ENCODE measurements around the gene OSBP2.
"Not testable (repeated sequence)": the region's sequence is repeated elsewhere in the genome, so short reads cannot be mapped to it uniquely, and the experiment has no call there.

OSBP2 gene

GRCh38 chr22:30721741-30722140, 27.1 kb downstream of the OSBP2 start:
- FAIRE-seq: no peak

GRCh38 chr22:30728826-30729225, 34.2 kb downstream of the OSBP2 start:
- no peak for FAIRE-seq

- no peak for FAIRE-seq
Observed at GRCh38 chr22:30731658-30732057, 37.0 kb downstream of the OSBP2 start.

GRCh38 chr22:30732426-30732825, 37.8 kb downstream of the OSBP2 start:
- no peak for FAIRE-seq

GRCh38 chr22:30733181-30733631, 38.5 kb downstream of the OSBP2 start:
- FAIRE-seq: no peak

- FAIRE-seq: not testable (repeated sequence)
Observed at GRCh38 chr22:30740007-30740406, 45.3 kb downstream of the OSBP2 start.

- not testable (repeated sequence) for FAIRE-seq
Observed at GRCh38 chr22:30740511-30740910, 45.8 kb downstream of the OSBP2 start.

- no peak for FAIRE-seq
Observed at GRCh38 chr22:30742291-30743256, 47.9 kb downstream of the OSBP2 start.

- FAIRE-seq: no peak
Observed at GRCh38 chr22:30743257-30744020, 48.8 kb downstream of the OSBP2 start.

GRCh38 chr22:30744224-30744623, 49.5 kb downstream of the OSBP2 start:
- no peak for FAIRE-seq

- no peak for FAIRE-seq
Observed at GRCh38 chr22:30747493-30747892, 52.8 kb downstream of the OSBP2 start.

GRCh38 chr22:30749272-30749671, 54.6 kb downstream of the OSBP2 start:
- FAIRE-seq: no peak

GRCh38 chr22:30749849-30750248, 55.2 kb downstream of the OSBP2 start:
- FAIRE-seq: no peak

- FAIRE-seq: no peak
Observed at GRCh38 chr22:30751529-30751928, 56.9 kb downstream of the OSBP2 start.

GRCh38 chr22:30752771-30753170, 58.1 kb downstream of the OSBP2 start:
- no peak for FAIRE-seq

GRCh38 chr22:30753701-30754100, 59.0 kb downstream of the OSBP2 start:
- FAIRE-seq: no peak

- no peak for FAIRE-seq
Observed at GRCh38 chr22:30754521-30754920, 59.8 kb downstream of the OSBP2 start.

- FAIRE-seq: no peak
Observed at GRCh38 chr22:30754971-30755758, 60.5 kb downstream of the OSBP2 start.

- FAIRE-seq: no peak
Observed at GRCh38 chr22:30755759-30756124, 61.1 kb downstream of the OSBP2 start.

- no peak for FAIRE-seq
Observed at GRCh38 chr22:30763815-30764673, 69.4 kb downstream of the OSBP2 start.

- FAIRE-seq: no peak
Observed at GRCh38 chr22:30767661-30768060, 73.0 kb downstream of the OSBP2 start.

- FAIRE-seq: no peak
Observed at GRCh38 chr22:30770716-30771115, 76.0 kb downstream of the OSBP2 start.
